HEK293T (cell line): ENCODE results near the gene DDN.

Experiments
- ARNT ChIP-seq: fragments of 450-650 bp; IDR thresholded peaks from 2 replicates; pipeline ENCODE4 v1.6.1; 2017; ENCODE audit warnings: mild to moderate bottlenecking
- BHLHE40 ChIP-seq: fragments of 450-650 bp; IDR thresholded peaks from 2 replicates; pipeline ENCODE4 v1.6.1; 2016; ENCODE audit warnings: mild to moderate bottlenecking, moderate library complexity, borderline replicate concordance
- FOXA1 ChIP-seq: fragments of 450-650 bp; IDR thresholded peaks from 2 replicates; pipeline ENCODE4 v1.6.1; 2016; ENCODE audit warnings: mild to moderate bottlenecking
- FOXK2 ChIP-seq: fragments of 450-650 bp; IDR thresholded peaks from 2 replicates; pipeline ENCODE4 v1.6.1; 2016; ENCODE audit warnings: mild to moderate bottlenecking
- FOXM1 ChIP-seq: fragments of 450-650 bp; IDR thresholded peaks from 2 replicates; pipeline ENCODE4 v1.6.1; 2017; ENCODE audit warnings: mild to moderate bottlenecking, borderline replicate concordance
- NFRKB ChIP-seq: fragments of 450-650 bp; IDR thresholded peaks from 2 replicates; pipeline ENCODE4 v1.6.1; 2016; ENCODE audit warnings: mild to moderate bottlenecking, moderate library complexity
- SP1 ChIP-seq: fragments of 450-650 bp; IDR thresholded peaks from 2 replicates; pipeline ENCODE4 v1.6.1; 2017
- TARDBP ChIP-seq: fragments of 450-650 bp; IDR thresholded peaks from 2 replicates; pipeline ENCODE4 v1.6.1; 2016
- ZNF384 ChIP-seq: fragments of 450-650 bp; IDR thresholded peaks from 2 replicates; pipeline ENCODE4 v1.6.1; 2016
- TF ChIP-seq, protein P1 (sequence below): fragments of 450-650 bp; IDR thresholded peaks from 2 replicates; pipeline ENCODE4 v1.6.1; 2016

GRCh38 chr12:49010092-49010668 is 11.0 kb upstream of the DDN start:
- TF ChIP-seq NFRKB (no peak), ARNT (no peak), FOXM1 (no peak), BHLHE40 (no peak), SP1 (no peak), FOXK2 (no peak), TARDBP (no peak), ZNF384 (no peak), FOXA1 (no peak)
- TF ChIP-seq, protein P1, sequence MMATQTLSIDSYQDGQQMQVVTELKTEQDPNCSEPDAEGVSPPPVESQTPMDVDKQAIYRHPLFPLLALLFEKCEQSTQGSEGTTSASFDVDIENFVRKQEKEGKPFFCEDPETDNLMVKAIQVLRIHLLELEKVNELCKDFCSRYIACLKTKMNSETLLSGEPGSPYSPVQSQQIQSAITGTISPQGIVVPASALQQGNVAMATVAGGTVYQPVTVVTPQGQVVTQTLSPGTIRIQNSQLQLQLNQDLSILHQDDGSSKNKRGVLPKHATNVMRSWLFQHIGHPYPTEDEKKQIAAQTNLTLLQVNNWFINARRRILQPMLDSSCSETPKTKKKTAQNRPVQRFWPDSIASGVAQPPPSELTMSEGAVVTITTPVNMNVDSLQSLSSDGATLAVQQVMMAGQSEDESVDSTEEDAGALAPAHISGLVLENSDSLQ: no peak
